CD8-positive, alpha-beta memory T cell (primary cell): Measurements from ENCODE around the gene NFATC2IP. TPM values are rescaled to one million over a fixed set of nuclear protein-coding genes. Genes with fewer than 3 reads are reported as not detected.

Source experiments
- CTCF ChIA-PET: fragments of 350-600 bp; sonication (Branson Sonifier 250); formaldehyde crosslinking; loops from one replicate; lab custom pipeline; 2021; ENCODE audit warnings: antibody characterized with exemption; lab: Charles Lee
- POLR2A ChIA-PET: fragments of 350-600 bp; sonication (Branson Sonifier 250); formaldehyde crosslinking; loops from one replicate; lab custom pipeline; 2021; ENCODE audit warnings: antibody characterized with exemption; lab: Charles Lee
- DNase-seq, 5 donors: peaks; one replicate each; pipeline versions ENCODE4 v3.0.0 to v3.0.0-alpha.2; 2020 to 2022; ENCODE audit warnings: mixed read lengths in 1 of 5
- H3K27ac ChIP-seq: one replicate; pipeline ENCODE4 v1.7.0; 2013; ENCODE audit warnings: low read depth, mild to moderate bottlenecking, low read length, moderate library complexity
- H3K27me3 ChIP-seq: 2 replicates; pipeline ENCODE4 v1.7.0; 2013; ENCODE audit warnings: low read length, mild to moderate bottlenecking; ENCODE audit not compliant: insufficient read depth, poor library complexity, severe bottlenecking
- H3K36me3 ChIP-seq: 2 replicates; pipeline ENCODE4 v1.7.0; 2013; ENCODE audit warnings: mild to moderate bottlenecking, low read length, moderate library complexity; ENCODE audit not compliant: insufficient read depth
- H3K4me1 ChIP-seq: 2 replicates; pipeline ENCODE4 v1.7.0; 2013; ENCODE audit warnings: mild to moderate bottlenecking, low read length, moderate library complexity; ENCODE audit not compliant: insufficient read depth
- H3K4me3 ChIP-seq: 2 replicates; pipeline ENCODE4 v1.7.0; 2013; ENCODE audit warnings: mild to moderate bottlenecking, low read length
- H3K9me3 ChIP-seq: 2 replicates; pipeline ENCODE4 v1.7.0; 2013; ENCODE audit warnings: mild to moderate bottlenecking, low read length
- H3K27ac Mint-ChIP-seq, 8 donors: one replicate each; pipeline ENCODE4 v1.8.0; 2020 to 2021; ENCODE audit warnings: mixed read lengths in 8 of 8, mild to moderate bottlenecking in 6 of 8, inconsistent platforms in 3 of 8, moderate library complexity in 3 of 8
- H3K27me3 Mint-ChIP-seq, 2 donors: one replicate each; pipeline ENCODE4 v1.8.0; 2020 to 2021; ENCODE audit warnings: mixed read lengths in 2 of 2, mild to moderate bottlenecking in 1 of 2, moderate library complexity in 1 of 2
- H3K36me3 Mint-ChIP-seq, 3 donors: one replicate each; pipeline ENCODE4 v1.8.0; 2020 to 2021; ENCODE audit warnings: mixed read lengths in 3 of 3, inconsistent platforms in 1 of 3, mild to moderate bottlenecking in 1 of 3
- H3K4me1 Mint-ChIP-seq, 3 donors: one replicate each; pipeline ENCODE4 v1.8.0; 2020 to 2021; ENCODE audit warnings: mixed read lengths in 3 of 3, inconsistent platforms in 1 of 3, mild to moderate bottlenecking in 1 of 3
- H3K4me3 Mint-ChIP-seq, 7 donors: one replicate each; pipeline ENCODE4 v1.8.0; 2020 to 2021; ENCODE audit warnings: mixed read lengths in 7 of 7, mild to moderate bottlenecking in 6 of 7, moderate library complexity in 4 of 7, inconsistent platforms in 2 of 7
- H3K9me3 Mint-ChIP-seq, 5 donors: one replicate each; pipeline ENCODE4 v1.8.0; 2020 to 2022; ENCODE audit warnings: mixed read lengths in 5 of 5, mild to moderate bottlenecking in 3 of 5, moderate library complexity in 2 of 5, inconsistent platforms in 1 of 5
- polyA plus RNA-seq: library from polyadenylated mRNA; unstranded; fragments of 300-500 nt; fragmentation: Illumina TruSeq; gene quantifications from one replicate; pipeline ENCODE4 v1.2.3, GENCODE V29; 2021
- total RNA-seq, 2 experiments: library from RNA; stranded (reverse); gene quantifications; one replicate each; pipeline ENCODE4 v1.2.3, GENCODE V29; 2021

The NFATC2IP gene
- total and polyA plus RNA-seq, 3 experiments from 2014 or later = 35.0 to 77.0 (median 75.1) TPM

DNA sequence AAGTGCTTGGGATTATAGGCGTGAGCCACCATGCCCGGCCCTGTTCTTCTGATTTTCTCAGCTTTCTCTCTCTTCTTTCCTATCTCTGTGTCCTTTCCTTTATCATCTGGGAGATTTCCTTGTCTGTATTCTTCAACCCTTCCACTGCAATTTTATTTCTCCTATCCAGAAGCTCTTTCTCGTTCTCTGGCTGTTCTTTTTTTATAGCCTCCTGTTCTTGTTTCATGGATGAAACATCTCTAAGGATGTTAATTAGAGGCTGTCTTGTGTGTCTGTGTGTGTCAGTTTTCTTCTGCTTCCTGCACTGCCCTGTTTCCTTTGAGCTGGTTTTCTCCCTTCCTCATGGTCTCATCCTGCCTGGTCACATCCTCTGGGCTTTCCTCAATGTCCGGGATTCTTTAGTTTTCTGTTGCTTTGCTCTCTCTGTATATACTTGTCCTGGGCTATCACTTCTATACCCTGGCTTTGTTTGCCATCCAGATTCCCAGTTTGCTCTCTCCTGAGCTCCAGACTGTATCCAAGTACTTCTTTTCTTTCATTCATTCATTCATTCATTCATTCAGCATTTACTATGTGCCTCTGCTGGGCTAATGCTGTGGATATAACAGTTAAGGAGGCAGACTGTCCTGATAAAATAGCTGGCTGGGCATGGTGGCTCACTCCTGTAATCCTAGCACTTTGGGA is 36.6 kb downstream of the NFATC2IP start:
- Histone ChIP-seq H3K4me3 (peak overlapping the region; percentile 88), H3K9me3 (peaks cover 7% of the 10 kb centered on the region), H3K27ac (peak overlapping the region; percentile 30), H3K36me3 (peaks cover 26% of the 10 kb centered on the region), H3K27me3 (no peaks in the 10 kb centered on the region), H3K4me1 (peaks cover 56% of the 10 kb centered on the region)
- DNase-seq = no peak
- Mint-ChIP-seq H3K36me3 (peaks cover 16 to 83% (median 26%) of the 10 kb centered on the region in 3 donors), H3K27ac (peak overlapping the region; percentile 90 to 99 (median 96)), H3K4me1 (peaks cover 49 to 81% (median 58%) of the 10 kb centered on the region in 3 donors), H3K4me3 (peak overlapping the region; percentile 94 to 99 (median 99)), H3K27me3 (no peaks in the 10 kb centered on the region), H3K9me3 (peaks cover 0 to 7% (median 1%) of the 10 kb centered on the region in 5 donors)
- POLR2A ChIA-PET = interaction anchor here (0.8 to 4.1 kb wide), 9 partner anchors 9 to 34 kb away, joined by 3 to 20 read pairs (median 6); partner anchors contain the start of gene SPNS1
- CTCF ChIA-PET = interaction anchor here (0.7 to 6.3 kb wide), 5 partner anchors 10 to 88 kb away, joined by 3 to 41 read pairs (median 8); partner anchors contain the start of gene SPNS1

DNA sequence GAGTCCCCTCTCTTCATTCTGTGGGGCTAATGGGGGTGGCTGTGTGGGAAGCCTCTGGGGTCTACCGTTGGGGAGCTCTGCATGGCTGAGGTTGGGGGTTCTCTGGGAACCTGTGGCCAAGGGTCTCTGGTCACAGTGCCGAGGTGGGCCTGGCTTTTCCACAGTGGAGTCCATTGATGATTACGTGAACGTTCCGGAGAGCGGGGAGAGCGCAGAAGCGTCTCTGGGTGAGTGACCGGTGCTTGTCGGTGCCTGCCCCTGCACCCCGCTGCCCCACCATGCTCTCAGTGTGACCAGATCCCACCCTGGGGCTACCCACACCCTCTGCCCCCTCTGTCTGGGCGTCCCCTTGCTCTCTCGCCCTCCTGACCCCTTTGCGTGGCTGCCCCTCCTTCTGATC is 38.6 kb downstream of the NFATC2IP start:
- peaks cover 40 to 67% (median 47%) of the 10 kb centered on the region in 3 donors for H3K4me1 Mint-ChIP-seq
- POLR2A ChIA-PET = interaction anchor here (1.2 kb wide), 1 partner anchor 13 kb away, joined by 3 read pairs; no protein-coding TSS in a partner anchor
- H3K9me3 Mint-ChIP-seq = peaks cover 0 to 7% (median 1%) of the 10 kb centered on the region in 5 donors
- Histone ChIP-seq H3K9me3 (peaks cover 7% of the 10 kb centered on the region), H3K27me3 (no peaks in the 10 kb centered on the region), H3K27ac (no peak overlapping the region), H3K4me1 (peaks cover 46% of the 10 kb centered on the region), H3K36me3 (peaks cover 26% of the 10 kb centered on the region), H3K4me3 (peak overlapping the region; percentile 8)
- H3K27ac Mint-ChIP-seq = peak overlapping the region; percentile 80 to 99 (median 91)
- CTCF ChIA-PET = interaction anchor here (0.8 to 6.3 kb wide), 5 partner anchors 10 to 40 kb away, joined by 3 to 41 read pairs (median 3); partner anchors contain the start of gene SPNS1
- peaks cover 13 to 67% (median 16%) of the 10 kb centered on the region in 3 donors for H3K36me3 Mint-ChIP-seq
- H3K4me3 Mint-ChIP-seq = peak overlapping the region; percentile 31 to 99 (median 56)
- DNase-seq = no peak
- no peaks in the 10 kb centered on the region for H3K27me3 Mint-ChIP-seq

DNA sequence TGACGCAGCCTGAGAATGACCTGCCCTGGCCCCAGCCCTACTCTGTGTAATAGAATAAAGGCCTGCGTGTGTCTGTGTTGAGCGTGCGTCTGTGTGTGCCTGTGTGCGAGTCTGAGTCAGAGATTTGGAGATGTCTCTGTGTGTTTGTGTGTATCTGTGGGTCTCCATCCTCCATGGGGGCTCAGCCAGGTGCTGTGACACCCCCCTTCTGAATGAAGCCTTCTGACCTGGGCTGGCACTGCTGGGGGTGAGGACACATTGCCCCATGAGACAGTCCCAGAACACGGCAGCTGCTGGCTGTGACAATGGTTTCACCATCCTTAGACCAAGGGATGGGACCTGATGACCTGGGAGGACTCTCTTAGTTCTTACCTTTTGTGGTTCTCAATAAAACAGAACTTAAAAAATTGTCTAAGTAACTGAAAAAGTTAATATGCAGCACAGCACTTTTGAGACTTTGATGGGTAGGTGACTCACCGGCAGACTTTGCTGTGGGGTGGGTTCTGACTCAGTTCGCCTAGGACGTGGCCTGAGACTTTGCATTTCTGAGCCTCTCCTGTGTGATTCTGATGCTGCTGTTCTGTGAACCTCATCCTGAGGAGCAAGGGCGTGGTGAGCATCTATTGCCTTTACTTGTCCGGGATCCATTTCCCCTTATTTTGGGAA is 39.8 kb downstream of the NFATC2IP start:
- ChIA-PET CTCF (interaction anchor here (0.9 to 1.0 kb wide), 2 partner anchors 13 kb away, joined by 3 to 5 read pairs; no protein-coding TSS in a partner anchor), POLR2A (interaction anchor here (0.6 kb wide), 1 partner anchor 499 kb away, joined by 3 read pairs; the partner anchor contains the start of gene CLN3)
- Histone ChIP-seq H3K27ac (no peak overlapping the region), H3K4me3 (no peak overlapping the region), H3K9me3 (peaks cover 7% of the 10 kb centered on the region), H3K36me3 (peaks cover 26% of the 10 kb centered on the region), H3K4me1 (peaks cover 43% of the 10 kb centered on the region), H3K27me3 (no peaks in the 10 kb centered on the region)
- no peaks in the 10 kb centered on the region for H3K27me3 Mint-ChIP-seq
- peaks cover 38 to 60% (median 44%) of the 10 kb centered on the region in 3 donors for H3K4me1 Mint-ChIP-seq
- peaks cover 13 to 60% (median 16%) of the 10 kb centered on the region in 3 donors for H3K36me3 Mint-ChIP-seq
- peak in 2 of 5 donors; percentile 38 to 57 for DNase-seq
- H3K27ac Mint-ChIP-seq = peak overlapping the region; percentile 80 to 98 (median 91)
- peaks cover 0 to 7% (median 1%) of the 10 kb centered on the region in 5 donors for H3K9me3 Mint-ChIP-seq
- H3K4me3 Mint-ChIP-seq = peak overlapping the region; percentile 40 to 88 (median 71)

DNA sequence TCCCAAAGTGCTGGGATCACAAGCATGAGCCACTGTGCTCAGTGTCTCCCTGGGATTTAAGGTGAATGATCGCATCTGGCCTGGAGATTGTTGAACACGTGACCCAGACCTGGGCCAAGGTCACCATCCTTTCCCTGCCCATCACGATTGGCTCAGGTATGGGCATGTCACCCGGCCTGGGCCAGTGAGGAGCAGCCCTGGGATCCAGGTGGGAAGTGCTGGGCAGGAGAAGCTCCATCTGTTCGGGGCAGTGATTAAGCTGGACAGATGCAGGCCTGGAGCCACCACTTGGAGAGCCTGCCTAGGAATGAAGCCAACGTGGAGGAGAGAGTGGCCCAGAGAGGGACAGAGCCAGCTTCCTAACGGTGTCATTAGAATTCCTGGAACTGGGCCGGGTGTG is 41.0 kb downstream of the NFATC2IP start:
- Mint-ChIP-seq H3K27me3 (no peaks in the 10 kb centered on the region), H3K4me3 (no peak overlapping the region), H3K27ac (peak overlapping the region; percentile 29 to 91 (median 56)), H3K36me3 (peaks cover 13 to 49% (median 16%) of the 10 kb centered on the region in 3 donors), H3K4me1 (peaks cover 38 to 55% (median 44%) of the 10 kb centered on the region in 3 donors), H3K9me3 (peaks cover 0 to 7% (median 1%) of the 10 kb centered on the region in 5 donors)
- ChIA-PET CTCF (no interaction called here), POLR2A (no interaction called here)
- Histone ChIP-seq H3K36me3 (peaks cover 22% of the 10 kb centered on the region), H3K27ac (no peak overlapping the region), H3K9me3 (peaks cover 7% of the 10 kb centered on the region), H3K4me3 (no peak overlapping the region), H3K4me1 (peaks cover 42% of the 10 kb centered on the region), H3K27me3 (no peaks in the 10 kb centered on the region)
- no peak for DNase-seq

DNA sequence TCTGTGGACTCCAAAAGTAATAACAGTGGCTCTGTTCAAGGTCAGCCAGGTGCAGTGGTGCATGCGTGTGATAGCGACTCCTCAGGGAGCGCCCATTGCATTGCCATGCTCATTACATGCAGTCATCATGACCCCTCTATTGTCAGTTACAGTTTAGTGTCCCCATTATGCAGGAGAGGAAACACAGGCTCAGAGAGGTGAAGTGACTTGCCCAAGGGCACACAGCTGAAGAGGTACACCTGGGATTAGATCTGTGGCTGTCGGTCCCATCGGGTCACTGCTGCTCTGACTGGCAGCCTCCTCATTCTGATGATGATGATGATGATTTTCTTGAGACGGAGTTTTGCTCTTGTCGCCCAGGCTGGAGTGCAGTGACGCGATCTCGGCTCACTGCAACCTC is 41.8 kb downstream of the NFATC2IP start:
- peaks cover 34% of the 10 kb centered on the region for H3K4me1 ChIP-seq

DNA sequence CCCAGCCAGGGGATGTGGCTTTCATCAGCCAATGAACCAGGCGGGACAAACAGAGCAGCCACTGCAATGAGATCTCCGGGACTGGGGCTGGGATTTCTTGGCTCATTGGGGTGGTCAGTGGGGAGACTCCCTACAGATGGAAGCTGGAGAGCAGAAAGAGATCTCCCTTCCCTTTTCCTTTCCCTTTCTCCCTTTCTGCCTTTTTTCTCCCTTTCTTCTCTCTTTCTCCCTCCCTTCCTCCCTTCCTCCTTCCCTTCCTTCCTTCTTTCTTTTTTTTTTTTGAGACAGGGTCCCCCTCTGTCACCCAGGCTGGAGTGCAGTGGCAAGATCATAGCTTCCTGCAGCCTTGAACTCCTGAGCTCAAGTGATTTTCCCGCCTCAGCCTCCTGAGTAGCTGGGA is 48.1 kb downstream of the NFATC2IP start:
- H3K4me1 ChIP-seq = peaks cover 7% of the 10 kb centered on the region
- H3K36me3 ChIP-seq = no peaks in the 10 kb centered on the region
- no peak overlapping the region for H3K4me3 Mint-ChIP-seq
- peaks cover 3 to 8% (median 5%) of the 10 kb centered on the region in 3 donors for H3K4me1 Mint-ChIP-seq
- no peak overlapping the region for H3K27ac Mint-ChIP-seq
- no peak overlapping the region for H3K4me3 ChIP-seq
- H3K9me3 Mint-ChIP-seq = no peaks in the 10 kb centered on the region
- ChIA-PET CTCF (interaction anchor here (0.6 to 1.5 kb wide), 3 partner anchors 10 to 664 kb away, joined by 3 read pairs; partner anchors contain the start of gene SPN), POLR2A (no interaction called here)
- peaks cover 0 to 2% of the 10 kb centered on the region in 2 donors for H3K27me3 Mint-ChIP-seq
- H3K9me3 ChIP-seq = no peaks in the 10 kb centered on the region
- no peak overlapping the region for H3K27ac ChIP-seq
- no peaks in the 10 kb centered on the region for H3K36me3 Mint-ChIP-seq
- no peaks in the 10 kb centered on the region for H3K27me3 ChIP-seq
- DNase-seq = no peak

More for the DNA sequence above, 41.8 kb downstream of the NFATC2IP start:
- Mint-ChIP-seq H3K9me3 (peaks cover 0 to 1% (median under 1%) of the 10 kb centered on the region in 5 donors), H3K4me3 (no peak overlapping the region), H3K27me3 (no peaks in the 10 kb centered on the region), H3K27ac (peak overlapping the region; percentile 24 to 85 (median 70)), H3K4me1 (peaks cover 32 to 48% (median 38%) of the 10 kb centered on the region in 3 donors), H3K36me3 (peaks cover 7 to 42% (median 11%) of the 10 kb centered on the region in 3 donors)
- H3K4me3 ChIP-seq = no peak overlapping the region
- no peaks in the 10 kb centered on the region for H3K27me3 ChIP-seq
- no peak for DNase-seq
- no peak overlapping the region for H3K27ac ChIP-seq
- POLR2A ChIA-PET = interaction anchor here (1.7 kb wide), 1 partner anchor 15 kb away, joined by 4 read pairs; no protein-coding TSS in a partner anchor
- H3K9me3 ChIP-seq = peaks cover under 1% of the 10 kb centered on the region
- H3K36me3 ChIP-seq = peaks cover 14% of the 10 kb centered on the region
- CTCF ChIA-PET = no interaction called here

DNA sequence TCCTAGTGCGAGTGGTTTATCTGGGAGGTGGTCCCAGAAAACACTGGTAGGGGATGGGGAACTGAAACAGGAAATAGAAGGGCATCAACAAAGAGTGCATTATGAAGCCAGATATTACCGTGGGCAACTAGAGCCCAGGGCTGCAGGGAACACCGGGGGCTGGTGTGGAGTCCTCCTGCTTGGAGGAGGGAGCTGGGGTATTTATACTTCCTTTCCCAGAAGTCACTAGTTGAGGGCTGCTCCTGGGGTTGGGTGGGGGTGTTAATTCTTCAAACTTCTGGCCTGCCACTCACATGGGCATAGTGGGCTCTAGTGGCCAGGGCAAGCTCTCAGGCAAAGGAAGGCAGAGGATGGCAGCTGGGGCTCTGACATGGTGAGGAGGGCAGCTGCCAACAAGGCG is 48.8 kb downstream of the NFATC2IP start:
- Mint-ChIP-seq H3K36me3 (no peaks in the 10 kb centered on the region), H3K4me3 (no peak overlapping the region), H3K27ac (peak overlapping the region in 1 of 8 donors; percentile 59), H3K27me3 (peaks cover 0 to 2% of the 10 kb centered on the region in 2 donors), H3K4me1 (peaks cover 3 to 6% (median 5%) of the 10 kb centered on the region in 3 donors), H3K9me3 (no peaks in the 10 kb centered on the region)
- Histone ChIP-seq H3K27me3 (no peaks in the 10 kb centered on the region), H3K9me3 (no peaks in the 10 kb centered on the region), H3K36me3 (no peaks in the 10 kb centered on the region), H3K27ac (no peak overlapping the region), H3K4me1 (peaks cover 7% of the 10 kb centered on the region), H3K4me3 (no peak overlapping the region)
- ChIA-PET POLR2A (interaction anchor here (0.5 kb wide), 1 partner anchor 9 kb away, joined by 3 read pairs; no protein-coding TSS in a partner anchor), CTCF (interaction anchor here (1.5 kb wide), 1 partner anchor 11 kb away, joined by 3 read pairs; no protein-coding TSS in a partner anchor)
- no peak for DNase-seq
